Liver (tissue), 3 donors: ENCODE data around the gene DLL4.

ENCODE experiments used
- ATF3 ChIP-seq: IDR thresholded peaks from 2 replicates; pipeline ENCODE4 v1.6.1; 2016; ENCODE audit warnings: antibody characterized with exemption
- CTCF ChIP-seq: fragments of 150-350 bp; IDR thresholded peaks from 2 replicates; pipeline ENCODE4 v1.5.1; 2017; ENCODE audit warnings: improper control_type of control experiment, low read depth, low read length; ENCODE audit not compliant: missing input control
- EGR1 ChIP-seq, 2 donors: IDR thresholded peaks; 2 replicates each; pipeline ENCODE4 v1.6.1; 2016 to 2018; ENCODE audit warnings: antibody characterized with exemption in 2 of 2, low read depth in 2 of 2
- REST ChIP-seq: IDR thresholded peaks from 2 replicates; pipeline ENCODE4 v1.6.1; 2016; ENCODE audit warnings: antibody characterized with exemption, mild to moderate bottlenecking
- donor health status: healthy.
- donor health status: healthy.

GRCh38 chr15:40915679-40916078 is 13.5 kb upstream of the DLL4 start:
- TF ChIP-seq ATF3: no peak
- TF ChIP-seq REST: no peak
- no peak for TF ChIP-seq EGR1 (IDR thresholded peaks at IDR 0.05; ENCODE audit: low read depth in 2 of 2)
- TF ChIP-seq CTCF: no peak
